Activated CD4-positive, CD25-positive, alpha-beta regulatory T cell treated with anti-CD3 and anti-CD28 coated beads, Interleukin-2, amount 50 U/mL, for 24 hours (primary cell): Measurements from ENCODE around the gene FUZ.

Experiments used
- ATAC-seq, 2 donors: fragments of 150-1000 bp; cut with Tn5 transposase; one replicate each; pipeline ENCODE4 v1.10.0; 2021; ENCODE audit warnings: mild to moderate bottlenecking in 1 of 2, moderate library complexity in 1 of 2

The FUZ gene

DNA sequence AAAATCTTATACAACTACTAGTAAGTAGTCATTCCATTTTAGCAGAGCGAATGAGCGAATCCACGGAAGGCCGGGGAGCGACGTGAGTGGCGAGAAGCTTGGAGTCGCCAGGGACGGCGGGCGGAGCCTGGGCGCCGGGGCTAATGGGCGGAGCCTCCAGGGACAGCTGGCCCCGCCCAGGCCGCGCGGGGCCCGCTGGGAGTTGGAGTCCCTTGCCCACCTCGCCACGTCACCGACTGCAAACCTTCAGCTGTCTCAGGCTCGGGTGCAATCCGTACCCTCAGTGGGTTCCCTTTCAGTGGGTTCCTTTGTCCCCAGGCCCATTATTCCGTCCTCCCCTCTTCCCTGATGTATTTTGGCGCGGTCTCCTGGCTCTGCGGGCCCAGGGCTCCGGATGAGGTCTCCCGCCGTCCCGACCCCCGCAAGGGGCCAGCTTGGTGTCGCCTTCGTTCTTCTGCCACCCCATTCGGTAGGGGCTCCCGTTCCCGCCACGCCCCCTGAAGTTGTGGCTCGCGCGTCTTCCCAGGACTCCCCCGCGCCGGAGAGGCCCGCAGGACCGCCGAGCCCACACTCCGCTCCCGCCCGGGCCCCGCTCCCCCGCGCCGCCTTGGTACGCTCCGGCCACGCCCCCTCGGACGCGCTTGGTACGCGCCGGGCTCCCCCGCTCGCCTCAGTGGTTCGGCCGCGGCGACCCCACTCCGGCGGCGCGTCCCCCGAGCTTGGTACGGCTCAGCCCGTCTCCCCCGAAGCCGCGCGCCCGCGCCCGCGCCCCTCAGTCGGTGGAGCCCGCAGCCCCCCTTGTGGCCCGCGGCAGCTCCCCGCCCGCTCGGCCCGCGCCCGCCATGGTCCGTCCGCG is 37.6 kb upstream of the FUZ start, which contains the start of gene PTOV1:
PTOV1 (plus strand) TSS at position 673 of the 856 bp plus-strand sequence.
- peak; percentile 86 for ATAC-seq

DNA sequence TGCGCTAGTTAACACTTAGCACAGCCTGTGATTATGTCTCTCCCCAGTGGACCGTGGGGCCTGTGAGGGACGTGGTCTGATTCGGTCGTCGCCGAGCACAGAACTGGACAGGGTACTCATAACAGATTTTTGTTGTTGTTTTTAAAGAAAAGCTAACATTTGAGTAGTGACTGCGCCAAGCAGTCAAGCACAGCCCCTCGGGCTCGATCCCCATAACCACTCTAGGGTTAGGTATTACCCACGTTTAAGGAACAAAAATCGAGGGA is 37.1 kb upstream of the FUZ start:
- no peak for ATAC-seq

DNA sequence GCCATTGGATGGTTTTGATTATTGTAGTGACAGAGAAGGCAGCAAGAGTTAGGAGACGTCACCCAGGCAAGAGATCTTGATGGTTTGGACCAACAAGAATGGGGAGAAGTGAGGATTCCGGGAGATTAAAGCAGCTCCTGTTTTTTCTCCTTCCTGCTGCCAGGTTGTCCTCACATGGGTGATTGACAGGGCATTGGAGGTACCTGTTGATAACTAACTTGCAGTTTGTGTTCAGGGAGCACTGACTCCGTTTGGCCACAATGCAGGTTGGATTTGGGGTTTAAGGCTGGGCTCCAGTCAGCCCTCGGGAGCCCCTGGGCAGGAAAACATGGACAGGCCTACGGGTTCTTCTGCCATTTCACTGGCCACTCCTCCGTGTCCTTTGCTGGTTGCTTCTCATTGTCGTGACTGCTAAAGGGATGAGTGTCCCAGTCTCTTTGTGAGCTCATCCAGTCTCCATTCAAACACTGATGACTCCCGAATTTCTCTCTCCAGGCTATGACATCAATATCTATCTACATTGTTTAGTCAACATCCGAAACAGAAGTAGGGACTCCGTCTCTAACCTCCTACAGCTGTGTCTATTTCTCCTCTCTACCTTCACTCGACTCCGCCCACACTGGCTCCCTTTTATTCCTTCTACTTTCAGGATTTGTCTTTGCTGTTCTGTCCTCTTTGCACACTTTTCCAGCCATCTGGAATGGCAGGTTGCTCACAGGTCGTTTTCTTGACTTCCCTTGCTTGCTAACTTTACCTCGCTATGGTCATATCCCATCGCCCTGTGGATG is 36.5 kb upstream of the FUZ start:
- no peak for ATAC-seq

DNA sequence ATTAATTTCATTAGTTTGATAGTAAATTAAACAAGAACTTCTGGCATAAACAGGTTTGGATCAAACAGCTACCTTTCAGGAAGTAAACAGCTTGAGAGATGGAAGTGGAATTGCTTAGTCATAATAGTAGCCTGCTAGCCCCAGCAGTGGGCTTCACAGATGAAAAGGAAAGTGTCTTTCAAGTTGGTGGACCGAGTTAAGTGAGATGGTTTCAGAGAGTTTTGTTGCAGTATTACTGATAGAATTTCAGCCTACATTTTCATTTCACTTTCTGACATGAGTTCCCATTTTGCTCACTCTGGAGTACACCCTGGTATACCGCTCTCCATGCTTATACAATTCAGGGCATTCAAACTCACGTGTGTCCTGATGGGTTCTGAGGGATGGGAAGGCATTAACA is 35.8 kb upstream of the FUZ start:
- no peak for ATAC-seq

DNA sequence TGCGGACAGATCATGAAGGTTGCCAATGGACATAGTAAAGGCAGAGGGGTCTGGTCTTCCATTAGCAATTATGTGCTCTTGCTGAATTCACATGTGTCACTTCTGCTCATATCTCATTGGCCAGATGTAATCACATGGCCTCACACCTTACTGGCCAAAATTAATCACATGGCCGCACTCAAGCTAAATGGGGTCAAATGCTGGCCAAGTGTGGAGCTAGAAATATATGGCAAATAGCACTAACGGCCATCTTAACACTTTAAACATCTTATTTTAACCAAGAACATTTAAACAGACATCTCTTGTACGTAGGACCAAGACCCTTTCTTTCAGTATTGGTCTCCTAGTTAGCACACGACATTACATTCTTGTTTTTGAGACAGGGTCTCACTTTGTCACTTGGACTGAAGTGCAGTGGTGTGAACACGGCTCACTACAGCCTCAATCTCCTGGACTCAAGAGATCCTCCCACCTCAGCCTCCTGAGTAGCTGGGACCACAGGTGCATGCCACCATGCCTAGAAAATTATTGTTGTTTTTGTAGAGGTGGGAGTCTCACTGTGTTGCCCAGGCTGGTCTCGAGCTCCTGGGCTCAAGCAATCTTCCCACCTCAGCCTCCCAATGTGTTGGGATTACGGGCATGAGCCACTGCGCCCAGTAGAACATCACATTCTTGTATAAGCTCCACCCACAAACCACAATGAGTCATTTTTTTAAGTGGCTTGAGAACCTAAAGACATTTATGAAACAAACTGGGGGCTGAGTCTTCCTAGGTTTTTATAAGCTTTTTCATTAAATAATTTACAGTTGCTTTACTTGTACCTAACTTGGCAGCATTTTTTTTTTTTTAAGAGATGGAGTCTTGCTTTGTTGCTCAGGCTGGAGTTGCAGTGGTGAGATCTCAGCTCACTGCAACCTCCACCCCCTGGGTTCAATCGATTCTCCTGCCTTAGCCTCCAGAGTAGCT is 34.9 kb upstream of the FUZ start:
- ATAC-seq, result no peak

DNA sequence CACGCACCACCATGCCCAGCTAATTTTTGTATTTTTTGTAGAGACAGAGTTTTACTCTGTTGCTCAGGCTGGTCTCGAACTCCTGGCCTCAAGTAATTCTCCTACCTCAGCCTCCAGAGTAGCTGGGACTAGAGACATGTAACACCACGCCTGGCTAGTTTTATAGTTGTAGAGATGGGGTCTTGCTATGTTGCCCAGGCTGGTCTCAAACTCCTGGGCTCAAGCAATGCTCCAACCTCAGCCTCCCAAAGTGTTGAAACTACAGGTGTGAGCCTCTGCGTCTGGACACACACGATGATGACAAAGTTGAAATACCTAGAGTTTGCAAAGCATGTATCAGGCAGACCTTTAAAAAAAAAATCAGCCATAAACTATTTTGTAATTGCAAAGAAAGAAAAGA is 33.3 kb upstream of the FUZ start:
- no peak for ATAC-seq

DNA sequence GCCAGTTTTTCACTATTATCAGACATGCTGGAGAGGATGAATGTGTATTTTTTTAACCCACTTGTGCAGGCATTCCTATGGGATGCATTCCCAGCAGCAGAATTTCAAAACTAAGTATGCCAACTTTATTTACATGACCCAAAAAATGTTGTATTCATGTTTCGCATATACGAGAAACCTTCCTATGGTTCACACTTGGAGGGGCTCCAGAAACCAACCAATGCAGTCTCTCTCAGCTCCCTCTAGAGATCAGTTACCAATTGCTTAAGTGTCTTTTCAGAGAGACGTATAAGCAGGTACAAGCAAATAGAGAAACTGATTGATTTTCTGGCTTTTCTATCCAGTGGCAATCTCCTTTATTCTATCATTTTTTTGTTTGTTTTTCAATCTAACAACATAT is 32.3 kb upstream of the FUZ start:
- no peak for ATAC-seq

DNA sequence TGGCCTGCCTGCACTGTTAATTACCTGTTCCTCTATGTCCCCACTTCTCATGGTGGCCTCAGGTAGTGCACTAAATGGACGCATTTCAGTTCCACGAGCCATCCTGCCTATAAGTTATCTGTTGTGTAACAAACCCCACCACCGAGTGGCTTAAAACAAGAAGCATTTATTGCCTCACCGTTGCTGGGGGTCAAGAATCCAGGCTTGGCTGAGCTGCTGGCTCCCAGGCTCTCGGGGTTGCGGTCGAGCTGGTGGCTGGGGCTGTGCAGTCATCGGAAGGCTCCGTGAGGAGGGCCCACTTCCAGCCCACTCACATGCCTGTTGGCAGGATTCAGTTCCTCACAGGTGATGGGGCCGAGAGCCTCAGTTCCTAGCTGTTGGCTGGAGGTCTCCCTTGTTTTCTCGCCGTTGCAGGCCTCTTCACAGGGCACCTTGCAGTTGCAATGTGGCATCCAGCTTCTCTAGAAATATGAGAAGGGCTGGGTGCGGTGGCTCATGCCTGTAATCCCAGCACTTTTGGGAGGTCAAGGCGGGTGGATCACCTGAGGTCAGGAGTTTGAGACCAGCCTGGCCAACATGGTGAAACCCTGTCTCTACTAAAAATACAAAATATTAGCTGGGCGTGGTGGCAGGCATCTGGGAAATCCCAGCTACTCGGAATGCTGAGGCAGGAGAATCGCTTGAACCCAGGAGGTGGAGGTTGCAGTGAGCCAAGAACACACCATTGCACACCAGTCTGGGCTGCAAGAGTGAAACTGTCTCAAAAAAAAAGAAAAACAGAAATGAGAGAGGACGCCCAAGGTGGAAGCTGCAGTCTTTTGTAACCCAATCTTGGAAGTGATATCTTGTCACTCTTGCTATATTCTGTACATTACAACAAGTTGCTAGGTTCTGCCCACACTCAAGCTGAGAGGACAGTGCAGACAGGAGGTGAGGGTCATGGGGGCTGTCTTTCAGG is 31.3 kb upstream of the FUZ start:
- ATAC-seq, result no peak

DNA sequence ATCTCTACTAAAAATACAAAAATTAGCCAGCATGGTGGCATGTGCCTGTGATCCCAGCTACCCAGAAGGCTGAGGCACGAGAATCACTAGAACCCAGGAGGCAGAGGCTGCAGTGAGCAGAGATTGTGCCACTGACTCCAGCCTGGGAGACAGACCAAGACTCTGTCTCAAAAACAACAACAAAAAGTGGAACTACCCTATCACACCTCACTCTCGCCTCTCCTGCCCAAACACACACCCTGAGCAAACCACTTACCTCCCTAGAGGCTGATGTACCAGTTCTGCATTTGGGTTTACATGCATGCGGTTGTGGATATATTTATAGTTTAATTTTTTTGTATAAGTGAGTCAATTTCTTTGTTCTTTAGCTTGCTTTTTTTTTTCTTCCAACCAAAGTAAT is 30.2 kb upstream of the FUZ start:
- ATAC-seq, result no peak

DNA sequence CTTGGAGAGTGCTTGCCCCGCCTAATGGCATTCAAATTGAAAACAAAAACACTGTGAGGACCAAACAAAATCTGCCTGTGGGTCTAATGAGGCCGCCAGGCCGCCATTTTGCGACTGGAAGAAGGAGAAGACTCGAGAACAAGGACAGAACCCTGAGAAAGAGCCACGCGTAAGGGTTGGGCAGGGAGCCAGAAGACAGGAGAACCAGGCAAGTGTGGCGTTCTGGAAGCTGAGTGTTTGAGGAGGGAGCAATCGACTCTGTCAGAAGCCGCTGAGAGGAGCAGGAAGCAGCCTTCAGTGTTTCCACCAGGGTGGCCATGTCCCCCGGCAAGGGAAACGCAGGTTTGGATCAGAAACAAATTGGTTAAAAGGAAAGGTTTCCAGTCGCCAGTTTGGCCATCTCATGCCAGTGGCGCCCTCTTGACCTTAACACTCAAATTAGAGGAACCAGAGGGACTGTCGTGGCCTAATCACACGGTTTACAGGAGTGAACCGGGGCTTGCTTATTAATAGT is 27.7 kb upstream of the FUZ start:
- ATAC-seq, result no peak

DNA sequence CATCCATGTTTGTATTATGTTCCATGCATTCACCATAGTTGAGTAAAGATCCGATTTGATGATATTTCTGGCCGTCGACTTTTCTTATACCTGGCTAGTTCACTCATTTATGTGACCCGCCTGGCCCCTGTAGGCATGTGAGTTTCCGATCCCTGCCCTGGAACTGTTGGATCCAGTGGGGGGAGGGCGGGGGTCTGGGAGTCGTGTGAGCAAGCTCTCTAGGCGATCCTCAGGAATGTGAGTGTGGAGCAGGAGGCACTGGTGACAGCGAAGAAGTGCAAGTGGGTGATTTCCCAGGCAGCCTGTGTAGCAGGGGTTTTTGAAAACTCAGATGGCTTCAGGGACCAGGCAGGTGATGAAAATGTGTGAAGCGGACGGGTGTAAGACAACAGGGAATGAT is 27.2 kb upstream of the FUZ start:
- ATAC-seq, result no peak

DNA sequence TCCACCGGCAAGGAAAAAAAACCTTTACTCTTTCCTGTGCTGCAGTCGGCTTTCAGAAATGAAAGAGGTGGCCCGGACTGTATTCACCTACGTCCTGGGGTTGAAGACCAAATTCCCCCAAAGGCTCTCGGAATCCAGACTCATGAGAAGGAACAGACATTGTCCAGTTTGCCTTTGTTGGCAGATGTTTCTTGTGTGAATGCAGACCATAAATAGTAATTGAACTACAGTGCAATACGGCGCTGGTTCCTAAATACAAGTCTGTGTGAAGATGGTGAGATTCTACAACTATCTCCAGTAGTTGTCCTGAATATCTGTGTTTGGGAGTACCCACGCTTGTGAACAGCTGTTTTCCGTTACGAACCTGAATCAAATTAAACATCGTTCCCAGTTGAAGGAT is 26.6 kb upstream of the FUZ start:
- ATAC-seq, result no peak

DNA sequence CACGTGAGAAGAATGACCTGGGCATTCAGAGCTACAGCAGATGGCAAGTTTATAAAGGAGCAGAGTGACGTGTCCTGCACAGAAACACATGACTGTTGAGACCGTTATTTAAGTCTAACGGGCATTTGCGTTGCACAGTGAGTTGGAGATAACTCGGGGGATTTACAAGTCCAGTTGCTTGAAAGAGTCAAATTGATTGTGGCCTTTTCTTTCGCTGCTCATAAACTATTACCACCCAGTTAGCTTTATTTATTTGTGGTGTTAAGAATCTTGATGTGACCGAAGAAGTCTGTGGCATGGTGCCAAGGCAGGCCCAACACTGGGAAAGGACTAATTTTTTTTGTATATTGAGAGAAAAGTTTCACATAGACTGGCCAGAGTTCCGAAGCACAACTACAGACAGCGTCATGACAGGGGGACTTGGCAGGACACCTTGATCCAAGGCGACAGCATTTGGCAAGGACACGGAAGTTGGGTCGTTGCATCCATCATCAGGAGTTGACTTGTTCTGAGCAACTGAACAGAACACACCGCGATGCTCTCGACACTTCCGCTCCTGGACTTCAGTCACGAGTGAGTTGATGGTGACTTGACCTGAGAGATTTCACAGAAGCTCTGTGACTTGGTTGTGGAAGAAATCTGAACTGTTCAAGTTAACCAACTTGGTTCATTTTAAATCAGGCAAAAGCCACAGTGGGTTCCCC is 25.9 kb upstream of the FUZ start:
- no peak for ATAC-seq

DNA sequence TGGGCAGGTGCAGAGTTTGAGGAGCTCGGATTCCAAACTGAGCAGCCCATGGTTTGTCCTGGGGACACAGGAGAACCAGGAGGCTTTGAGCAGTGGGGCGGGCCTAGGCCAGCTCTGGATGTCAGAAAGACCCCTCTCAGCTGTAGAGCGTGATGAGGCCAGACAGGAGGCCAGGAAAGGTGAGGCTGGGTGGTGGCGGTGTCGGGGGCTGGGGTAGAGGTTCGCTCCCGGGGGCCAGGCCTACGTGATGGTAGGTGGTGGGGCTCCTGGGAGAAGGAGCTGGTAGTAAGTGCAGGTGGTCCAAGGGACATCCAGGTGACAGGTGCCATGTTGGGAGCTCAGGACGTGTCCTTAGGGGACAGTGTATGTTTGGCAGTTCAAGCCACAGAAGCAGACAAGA is 24.3 kb upstream of the FUZ start:
- ATAC-seq, result no peak

DNA sequence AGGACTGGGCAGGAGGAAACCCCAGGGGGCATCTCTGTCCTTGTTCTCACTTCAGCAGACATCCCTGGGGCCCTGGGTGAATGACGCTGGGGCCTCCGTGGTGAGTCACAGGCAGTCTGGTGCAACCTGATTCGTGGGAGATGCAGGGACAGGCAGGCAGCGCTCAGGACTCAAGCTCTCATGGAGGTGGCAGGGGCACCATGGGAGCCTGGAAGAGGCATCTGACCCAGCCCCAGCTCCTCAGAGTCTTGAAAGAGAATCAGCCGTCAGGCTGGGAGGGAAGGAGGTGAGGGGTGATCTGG is 23.9 kb upstream of the FUZ start:
- no peak for ATAC-seq

DNA sequence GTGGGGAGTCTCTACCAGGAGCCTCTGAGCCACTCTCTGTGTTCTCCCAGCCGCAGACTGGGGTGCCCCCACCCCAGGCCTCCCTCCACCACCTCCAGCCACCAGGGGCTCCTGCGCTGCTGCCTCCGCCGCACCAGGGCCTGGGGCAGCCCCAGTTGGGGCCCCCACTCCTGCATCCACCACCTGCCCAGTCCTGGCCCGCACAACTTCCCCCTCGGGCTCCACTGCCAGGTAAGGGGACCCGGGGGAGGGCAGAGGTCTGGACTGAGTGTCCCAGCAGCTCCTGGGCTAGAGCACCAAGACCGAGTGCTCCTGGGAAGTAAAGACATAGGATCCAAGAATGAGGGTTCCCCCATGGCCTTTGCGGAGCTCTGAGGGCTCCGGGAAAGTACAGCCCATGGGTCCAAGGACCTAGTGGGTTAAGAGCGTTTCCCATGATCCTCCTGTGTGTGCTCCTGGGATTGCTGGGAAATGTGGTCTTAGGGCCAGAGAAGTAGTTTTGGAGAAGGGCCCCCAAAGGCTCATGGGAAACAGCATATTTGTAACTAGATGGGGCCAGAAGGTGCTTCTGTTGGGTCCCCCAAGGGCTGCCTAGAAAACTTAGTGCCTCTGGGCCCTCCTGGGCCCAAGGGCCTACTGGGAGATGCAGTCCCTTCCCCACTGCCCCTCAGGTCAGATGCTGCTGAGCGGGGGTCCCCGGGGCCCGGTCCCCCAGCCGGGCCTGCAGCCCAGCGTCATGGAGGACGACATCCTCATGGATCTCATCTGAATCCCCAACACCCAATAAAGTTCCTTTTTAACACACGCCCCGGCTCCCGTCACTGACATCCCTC is 23.3 kb upstream of the FUZ start:
- ATAC-seq, result no peak

DNA sequence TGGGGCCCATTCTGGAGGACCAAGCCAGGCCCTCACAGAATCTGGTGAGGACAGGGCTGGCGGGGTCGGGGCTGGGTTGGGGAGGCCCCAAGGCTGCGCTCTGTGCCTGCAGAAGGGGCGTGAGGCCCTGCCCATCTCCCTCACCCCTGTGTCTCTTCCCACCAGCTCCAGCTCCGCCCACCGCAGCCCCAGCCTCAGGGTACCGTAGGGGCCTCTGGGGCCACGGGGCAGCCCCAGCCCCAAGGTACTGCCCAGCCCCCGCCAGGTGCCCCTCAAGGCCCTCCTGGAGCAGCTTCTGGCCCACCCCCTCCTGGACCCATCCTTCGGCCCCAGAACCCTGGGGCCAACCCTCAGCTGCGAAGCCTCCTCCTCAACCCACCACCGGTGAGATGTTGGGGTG is 22.5 kb upstream of the FUZ start:
- ATAC-seq, result no peak

DNA sequence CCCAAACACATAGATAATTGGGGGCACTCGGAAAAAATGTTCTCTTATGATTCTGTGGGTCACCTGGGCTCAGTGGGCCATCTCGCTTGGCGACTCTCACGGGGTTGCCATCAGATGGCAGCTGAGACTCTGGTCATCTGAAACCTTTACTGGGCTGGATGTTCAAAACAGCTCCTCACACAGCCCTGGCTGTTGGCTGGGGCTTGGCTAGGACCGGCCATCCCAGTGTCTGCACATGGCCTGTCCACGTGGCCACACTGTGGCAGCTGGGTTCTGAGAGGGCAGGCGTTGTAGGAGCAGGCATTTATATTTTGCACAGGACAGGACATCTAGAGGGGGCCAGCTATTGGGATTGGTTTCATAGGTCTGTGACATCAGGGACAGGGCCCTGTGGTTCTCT is 20.5 kb upstream of the FUZ start:
- ATAC-seq, result no peak

DNA sequence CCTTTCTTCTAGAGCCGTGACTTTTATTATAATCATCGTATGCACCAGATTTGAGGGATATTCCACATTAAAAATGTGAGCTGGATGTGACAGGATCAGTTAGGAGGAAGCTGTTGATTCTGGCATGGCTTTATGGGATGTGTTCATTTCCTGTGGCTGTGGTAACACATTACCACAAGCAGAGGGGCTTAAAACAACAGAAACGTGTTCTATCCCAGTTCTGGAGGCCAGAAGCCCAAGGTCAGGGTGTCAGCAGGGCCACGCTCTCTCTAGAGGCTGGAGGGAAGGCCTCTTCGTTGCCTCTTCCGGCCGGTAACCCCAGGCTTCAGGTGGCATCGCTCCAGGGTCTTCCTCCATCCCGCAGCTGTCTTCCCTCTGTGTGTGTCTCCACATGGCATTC is 19.5 kb upstream of the FUZ start:
- no peak for ATAC-seq

DNA sequence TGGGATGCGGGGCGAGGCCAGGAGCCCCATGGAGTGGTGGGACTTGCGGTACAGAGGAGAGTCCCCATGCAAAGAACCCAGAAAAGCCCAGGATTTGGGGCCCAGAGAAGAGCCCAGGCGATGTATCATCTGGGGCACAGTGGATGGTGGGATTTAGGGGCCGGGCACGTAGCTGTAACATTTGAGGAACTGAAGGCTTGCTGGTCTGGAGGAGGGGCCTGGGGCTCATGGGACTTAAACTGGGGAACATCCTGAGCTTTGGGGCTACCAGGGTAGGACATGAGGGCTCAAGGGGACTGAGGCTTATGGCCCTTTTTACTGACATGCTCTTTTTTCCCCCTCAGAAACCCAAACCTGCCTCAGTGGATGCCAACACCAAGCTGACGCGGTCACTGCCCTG is 18.5 kb upstream of the FUZ start:
- no peak for ATAC-seq

DNA sequence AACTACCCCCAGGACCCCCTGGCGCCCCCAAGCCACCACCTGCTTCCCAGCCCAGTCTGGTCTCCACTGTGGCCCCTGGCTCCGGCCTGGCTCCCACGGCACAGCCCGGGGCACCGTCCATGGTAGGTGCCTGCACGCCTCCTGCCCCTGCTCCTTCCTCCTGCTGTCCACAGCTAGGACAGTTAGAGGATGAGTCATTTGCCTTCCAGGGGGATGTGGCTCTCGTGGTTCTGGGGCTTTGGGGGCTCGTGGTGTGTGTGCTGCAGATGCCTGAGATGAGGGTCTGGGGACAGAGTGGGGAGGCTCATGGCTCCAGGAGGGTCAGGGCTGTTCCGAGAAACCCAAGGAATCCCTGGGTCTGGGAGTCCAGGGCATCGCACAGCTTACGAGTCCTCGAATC is 17.7 kb upstream of the FUZ start:
- no peak for ATAC-seq
